Small intestine (tissue), 7 donors: ENCODE results near the gene MLX. TPM values are rescaled to one million over a fixed set of nuclear protein-coding genes. Genes with fewer than 3 reads are reported as not detected.
"Not testable (repeated sequence)": the region's sequence is repeated elsewhere in the genome, so short reads cannot be mapped to it uniquely, and the experiment has no call there.

Experiments
- DNase-seq, 2 donors: peaks; one replicate each; pipeline versions ENCODE4 v3.0.0 to v3.0.0-alpha.2; 2013
- FAIRE-seq: peaks from 2 replicates; lab custom pipeline; 2012; peaks lifted over from hg19 to GRCh38; lab: Jason Lieb, UNC
- H3K27ac ChIP-seq, 3 donors: one replicate each; pipeline ENCODE4 v1.5.1; 2013; ENCODE audit warnings: low read length in 2 of 3, mild to moderate bottlenecking in 2 of 3, control low read depth in 1 of 3, inconsistent platforms in 1 of 3, low read depth in 1 of 3, moderate library complexity in 1 of 3
- H3K27me3 ChIP-seq, 3 donors: one replicate each; pipeline ENCODE4 v1.6.1; 2013; ENCODE audit warnings: low read length in 3 of 3, inconsistent platforms in 1 of 3; ENCODE audit not compliant: control insufficient read depth in 3 of 3, insufficient read depth in 3 of 3
- H3K36me3 ChIP-seq, 3 donors: one replicate each; pipeline ENCODE4 v1.6.1; 2013; ENCODE audit warnings: low read length in 3 of 3, inconsistent platforms in 1 of 3, low read depth in 1 of 3, mild to moderate bottlenecking in 1 of 3, moderate library complexity in 1 of 3; ENCODE audit not compliant: control insufficient read depth in 3 of 3, insufficient read depth in 2 of 3
- H3K4me1 ChIP-seq, 3 donors: one replicate each; pipeline ENCODE4 v1.6.1; 2013; ENCODE audit warnings: low read length in 2 of 3, inconsistent platforms in 1 of 3, low read depth in 1 of 3, mild to moderate bottlenecking in 1 of 3, moderate library complexity in 1 of 3; ENCODE audit not compliant: control insufficient read depth in 3 of 3, insufficient read depth in 2 of 3
- H3K4me3 ChIP-seq, 3 donors: one replicate each; pipeline ENCODE4 v1.5.1; 2013; ENCODE audit warnings: low read length in 3 of 3, control low read depth in 1 of 3, inconsistent platforms in 1 of 3, low read depth in 1 of 3, mild to moderate bottlenecking in 1 of 3, moderate library complexity in 1 of 3
- H3K9me3 ChIP-seq, 2 donors: one replicate each; pipeline ENCODE4 v1.6.1; 2013; ENCODE audit warnings: low read depth in 1 of 2, low read length in 1 of 2; ENCODE audit not compliant: control insufficient read depth in 2 of 2, insufficient read depth in 1 of 2
- WGBS, 3 donors: extraction: QIAGEN DNeasy Blood & Tissue Kit; methylation state at CpG; one replicate each; pipeline ENCODE4 v1.1.7; 2013; 5-methylcytosine and 5-hydroxymethylcytosine counted together
- polyA plus RNA-seq, 4 donors: library from polyadenylated mRNA; stranded (reverse) in 3 of 4; unstranded in 1 of 4; fragments of 200-250 nt in 3 of 4; fragments of 120-200 nt in 1 of 4; gene quantifications; one replicate each; pipeline versions ENCODE4 v1.2.1 to v1.2.3, GENCODE V29; 2013
- donor health status: healthy with polysubstance abuse.
- donor health status: control.
- donor health status: control.
- donor health status: Bipolar disorder and iron deficiency.
- donor health status: healthy.

The MLX gene
- polyA plus RNA-seq, 4 donors: 46.5 to 144 (median 89.4) TPM

DNA sequence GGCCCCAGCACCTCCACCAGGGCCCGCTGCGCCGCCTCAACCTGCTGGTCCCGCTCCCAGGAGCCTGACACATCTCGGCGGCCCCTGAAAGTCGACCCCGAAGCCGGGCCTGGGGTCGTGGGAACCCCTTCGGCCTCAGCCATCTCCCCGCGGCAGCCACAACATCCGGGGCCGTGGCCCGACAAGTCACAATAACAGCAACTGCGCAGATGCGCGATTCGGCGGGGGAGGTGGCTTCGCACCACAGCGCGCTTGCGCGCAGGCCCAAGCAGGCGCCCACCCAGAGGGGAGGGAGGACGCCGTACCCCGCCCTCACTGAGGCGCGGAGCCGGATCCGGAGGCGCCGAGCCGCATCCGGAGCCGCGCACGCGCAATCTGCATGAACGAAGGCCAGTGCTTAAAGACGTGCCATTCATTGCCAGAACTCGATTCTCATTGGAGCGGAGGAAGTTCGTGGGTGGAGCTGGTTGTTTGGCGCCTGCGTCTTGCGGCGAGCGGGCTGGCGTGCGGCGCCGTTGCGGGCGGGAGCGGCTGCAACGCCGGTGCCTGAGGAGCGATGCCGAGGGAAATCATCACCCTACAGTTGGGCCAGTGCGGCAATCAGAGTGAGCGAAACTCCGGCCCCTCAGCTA is 42.4 kb downstream of the MLX start, which contains the start of the genes RETREG3 and TUBG1:
RETREG3 (minus strand) TSS at position 193 of the 632 bp plus-strand sequence; CDS start at position 143, 50 bp downstream.
TUBG1 (plus strand) TSS at position 502 of the 632 bp plus-strand sequence; CDS start at position 557, 55 bp downstream.
- Histone ChIP-seq H3K4me1 (peaks cover 0 to 21% (median 8%) of the 10 kb centered on the region in 3 donors), H3K27me3 (no peaks in the 10 kb centered on the region), H3K36me3 (peaks cover 2 to 34% (median 8%) of the 10 kb centered on the region in 3 donors), H3K9me3 (no peaks in the 10 kb centered on the region), H3K27ac (peak within 1 kb of the TSS; percentile 77 to 95 (median 86)), H3K4me3 (peak within 1 kb of the TSS; percentile 68 to 100 (median 82))
- FAIRE-seq (no peak), DNase-seq (peak; percentile 99 to 100)
- WGBS, 3 donors: 0% methylated on average over 44 to 66 of the region's 66 CpGs

DNA sequence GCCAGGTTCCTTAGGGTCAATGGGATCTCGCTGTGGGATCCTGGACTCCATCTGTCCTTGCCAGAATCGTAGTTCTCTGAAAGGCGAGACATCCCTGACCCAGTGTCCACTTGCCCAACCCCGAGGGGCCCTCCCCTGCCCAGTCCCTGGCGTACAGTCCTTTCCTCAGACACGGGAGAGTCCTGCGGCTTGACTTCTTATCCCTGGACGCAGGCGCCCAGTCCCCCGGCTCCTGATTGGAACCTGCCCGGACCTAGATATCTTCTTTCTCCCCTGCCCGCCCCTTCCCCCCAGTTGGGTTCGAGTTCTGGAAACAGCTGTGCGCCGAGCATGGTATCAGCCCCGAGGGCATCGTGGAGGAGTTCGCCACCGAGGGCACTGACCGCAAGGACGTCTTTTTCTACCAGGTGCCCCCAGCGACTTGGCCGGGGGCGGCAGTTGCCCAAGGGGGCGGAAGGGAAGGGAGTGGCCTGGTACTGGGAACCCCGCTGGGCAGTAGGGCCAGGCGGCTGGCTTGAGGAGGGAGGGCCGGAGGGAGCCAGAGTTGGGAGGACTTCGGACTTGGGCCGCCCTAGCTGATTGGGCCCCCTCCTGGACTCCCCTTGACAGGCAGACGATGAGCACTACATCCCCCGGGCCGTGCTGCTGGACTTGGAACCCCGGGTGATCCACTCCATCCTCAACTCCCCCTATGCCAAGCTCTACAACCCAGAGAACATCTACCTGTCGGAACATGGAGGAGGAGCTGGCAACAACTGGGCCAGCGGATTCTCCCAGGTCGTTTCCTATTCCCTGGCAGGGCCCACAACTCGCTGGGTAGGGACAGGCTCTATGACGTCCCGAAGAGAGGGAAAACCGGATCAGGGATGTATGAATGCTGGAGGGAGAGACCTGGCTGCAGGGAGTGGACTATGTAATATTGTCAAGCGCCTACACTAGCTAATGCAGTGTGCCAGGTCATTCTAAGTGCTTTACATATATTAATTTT is 43.2 kb downstream of the MLX start:
- peaks cover 4 to 40% (median 12%) of the 10 kb centered on the region in 3 donors for H3K36me3 ChIP-seq
- not testable (repeated sequence) for H3K27me3 ChIP-seq, FAIRE-seq, H3K9me3 ChIP-seq
- peak; percentile 22 to 43 for DNase-seq
- peaks cover 0 to 21% (median 8%) of the 10 kb centered on the region in 3 donors for H3K4me1 ChIP-seq
- peak overlapping the region; percentile 57 to 89 (median 83) for H3K27ac ChIP-seq
- 5 to 13% (median 12%) methylated on average over 27 to 35 of the region's 42 CpGs for WGBS, 3 donors
- H3K4me3 ChIP-seq: peak overlapping the region; percentile 68 to 82 (median 72)

DNA sequence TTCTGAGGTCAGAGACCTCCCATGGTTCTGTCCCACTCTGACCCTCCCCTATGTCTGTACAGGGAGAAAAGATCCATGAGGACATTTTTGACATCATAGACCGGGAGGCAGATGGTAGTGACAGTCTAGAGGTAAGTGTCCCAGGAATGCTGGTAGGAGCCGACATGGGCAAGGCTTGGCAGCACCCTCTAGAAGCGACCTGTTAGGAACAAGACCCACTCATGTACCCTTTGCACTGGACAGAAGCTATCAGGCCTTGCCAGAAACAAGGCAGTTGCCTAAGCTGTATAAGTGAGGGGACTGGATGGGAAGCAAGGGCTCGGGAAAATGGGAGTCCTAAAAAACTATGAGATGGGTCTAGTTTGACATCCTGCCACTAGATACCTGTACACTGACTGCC is 45.1 kb downstream of the MLX start:
- no peak for FAIRE-seq
- no peak for DNase-seq
- H3K36me3 ChIP-seq: peaks cover 10 to 48% (median 15%) of the 10 kb centered on the region in 3 donors
- H3K27me3 ChIP-seq: no peaks in the 10 kb centered on the region
- H3K9me3 ChIP-seq: no peaks in the 10 kb centered on the region
- H3K4me3 ChIP-seq: no peak overlapping the region
- WGBS, 3 donors: 95 to 98% (median 95%) methylated on average over 4 of the region's 4 CpGs
- peaks cover 0 to 19% (median 6%) of the 10 kb centered on the region in 3 donors for H3K4me1 ChIP-seq
- no peak overlapping the region for H3K27ac ChIP-seq

DNA sequence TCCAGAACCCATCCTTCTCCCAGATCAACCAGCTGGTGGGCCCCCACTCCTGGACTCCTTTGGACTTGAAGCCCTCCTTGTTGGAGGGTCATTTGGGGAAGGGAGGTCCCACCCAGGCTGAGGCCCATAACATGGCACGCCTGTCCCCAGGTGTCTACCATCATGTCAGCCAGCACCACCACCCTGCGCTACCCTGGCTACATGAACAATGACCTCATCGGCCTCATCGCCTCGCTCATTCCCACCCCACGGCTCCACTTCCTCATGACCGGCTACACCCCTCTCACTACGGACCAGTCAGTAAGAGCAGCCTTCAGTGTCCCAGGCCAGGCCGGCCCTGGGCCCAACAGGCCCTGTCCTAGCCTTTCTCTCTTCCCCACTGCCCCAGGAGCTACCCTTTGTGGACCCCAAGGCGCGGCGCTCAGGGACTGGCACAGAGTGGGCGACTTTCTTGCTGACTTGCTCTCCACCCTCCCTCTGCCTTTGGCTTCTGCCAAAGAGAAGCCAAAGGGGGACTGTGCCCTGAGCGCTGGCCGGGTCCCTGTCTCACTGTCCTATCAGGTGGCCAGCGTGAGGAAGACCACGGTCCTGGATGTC is 46.9 kb downstream of the MLX start:
- Histone ChIP-seq H3K27me3 (no peaks in the 10 kb centered on the region), H3K36me3 (peaks cover 10 to 45% (median 15%) of the 10 kb centered on the region in 3 donors), H3K27ac (no peak overlapping the region), H3K9me3 (no peaks in the 10 kb centered on the region), H3K4me1 (peaks cover 0 to 10% (median 2%) of the 10 kb centered on the region in 3 donors), H3K4me3 (no peak overlapping the region)
- FAIRE-seq: no peak
- whole genome bisulfite sequencing, 3 donors: 95 to 98% (median 96%) methylated on average over 17 of the region's 17 CpGs
- DNase-seq: no peak

DNA sequence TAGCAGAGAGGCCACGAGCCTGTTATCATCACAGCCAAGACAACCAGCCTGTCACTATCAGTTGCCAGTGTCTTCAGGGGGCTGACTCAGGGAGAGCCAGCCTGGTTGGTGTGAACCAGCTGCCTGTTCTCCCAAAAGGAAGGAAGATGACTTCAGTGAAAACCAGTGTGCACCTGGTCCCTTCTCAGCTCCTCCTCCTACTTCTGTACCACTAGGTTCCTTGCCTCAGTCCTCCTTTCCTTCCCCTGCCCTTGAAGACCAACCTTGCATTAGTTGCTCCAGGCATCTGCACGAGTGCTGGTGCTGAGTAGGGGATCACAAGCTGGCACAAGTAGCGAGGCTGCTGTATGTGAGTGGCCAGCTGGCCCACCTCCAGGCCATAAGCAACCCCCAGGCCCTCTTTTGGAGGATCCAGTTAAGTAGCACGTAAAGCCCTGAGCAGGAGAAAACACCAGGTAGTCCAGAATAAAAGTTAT is 51.1 kb downstream of the MLX start:
- FAIRE-seq (no peak), DNase-seq (no peak)
- 61 to 72% (median 71%) methylated on average over 4 of the region's 4 CpGs for WGBS, 3 donors
- no peaks in the 10 kb centered on the region for H3K27me3 ChIP-seq
- H3K27ac ChIP-seq: peak overlapping the region in 1 of 3 donors; percentile 4
- no peak overlapping the region for H3K4me3 ChIP-seq
- H3K36me3 ChIP-seq: peaks cover 8 to 29% (median 15%) of the 10 kb centered on the region in 3 donors
- peaks cover 0 to 5% (median 0%) of the 10 kb centered on the region in 3 donors for H3K4me1 ChIP-seq
- H3K9me3 ChIP-seq: no peaks in the 10 kb centered on the region

DNA sequence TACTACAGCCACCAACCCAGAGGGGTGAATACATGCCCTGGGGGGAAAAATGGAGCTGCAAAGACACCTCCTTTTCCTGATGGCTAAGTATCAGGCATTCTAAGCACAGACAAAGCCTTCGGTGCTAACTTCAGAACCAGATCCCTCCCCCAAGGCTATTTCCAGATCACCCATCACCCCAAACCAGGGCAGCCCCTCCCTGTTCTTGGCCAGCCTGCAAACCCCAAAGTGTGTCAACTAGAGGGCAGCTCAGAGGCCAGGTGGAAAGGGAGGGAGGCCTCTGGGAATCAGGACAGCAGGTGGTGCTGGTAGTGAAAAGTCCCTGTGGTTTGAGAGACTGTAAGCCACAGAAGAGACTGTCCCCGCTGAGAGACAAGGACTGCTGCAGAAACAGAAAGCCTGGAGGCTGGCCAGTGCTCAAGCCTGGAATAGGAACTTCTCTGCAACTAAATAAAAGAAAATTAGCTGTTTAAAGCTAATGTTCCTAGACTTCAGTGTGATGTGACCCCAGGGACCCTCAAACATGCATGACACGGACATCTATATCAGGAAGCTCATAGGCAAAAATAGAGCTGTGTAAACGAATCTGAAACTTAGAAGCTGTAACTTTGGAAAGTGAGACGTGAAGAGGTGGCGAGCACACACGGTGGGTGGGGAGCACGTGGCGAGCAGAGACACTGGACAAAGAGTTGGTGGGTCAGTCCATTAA is 51.7 kb downstream of the MLX start:
- no peak for FAIRE-seq
- H3K4me1 ChIP-seq: peaks cover 0 to 5% (median 0%) of the 10 kb centered on the region in 3 donors

DNA sequence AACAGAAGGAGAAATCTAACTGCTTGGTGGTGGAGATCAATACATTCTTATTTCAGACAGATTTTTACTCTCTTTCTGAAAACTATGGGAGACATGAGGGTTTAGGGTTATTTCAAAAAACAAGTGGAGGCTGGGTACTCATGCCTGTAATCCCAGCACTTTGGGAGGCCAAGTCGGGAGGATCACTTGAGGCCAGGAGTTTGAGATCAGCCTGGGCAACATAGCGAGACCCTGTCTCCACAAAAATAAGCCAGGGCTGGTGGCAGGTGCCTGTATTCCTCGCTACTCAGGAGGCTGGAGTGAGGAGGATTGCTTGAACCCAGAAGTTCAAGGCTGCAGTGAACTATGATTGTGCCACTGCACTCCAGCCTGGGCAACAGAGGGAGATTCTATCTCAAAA is 55.1 kb downstream of the MLX start:
- 87 to 91% (median 90%) methylated on average over 3 of the region's 3 CpGs for WGBS, 3 donors
- not testable (repeated sequence) for H3K27ac ChIP-seq, H3K36me3 ChIP-seq, FAIRE-seq, H3K9me3 ChIP-seq, DNase-seq, H3K27me3 ChIP-seq, H3K4me3 ChIP-seq, H3K4me1 ChIP-seq

More for the DNA sequence above, 51.7 kb downstream of the MLX start:
- WGBS, 3 donors: 15 to 26% (median 19%) methylated on average over 9 of the region's 9 CpGs
- Histone ChIP-seq H3K27ac (peak overlapping the region in 1 of 3 donors; percentile 14), H3K9me3 (no peaks in the 10 kb centered on the region), H3K27me3 (no peaks in the 10 kb centered on the region), H3K36me3 (peaks cover 8 to 23% (median 9%) of the 10 kb centered on the region in 3 donors), H3K4me3 (no peak overlapping the region)
- DNase-seq: peak; percentile 34 to 76
